Measurements from ENCODE around the gene STRIT1.

GRCh38 chr3:155304394-155304793 lies 10.9 kb upstream of the STRIT1 start:
- TF ChIP-seq, protein P1, sequence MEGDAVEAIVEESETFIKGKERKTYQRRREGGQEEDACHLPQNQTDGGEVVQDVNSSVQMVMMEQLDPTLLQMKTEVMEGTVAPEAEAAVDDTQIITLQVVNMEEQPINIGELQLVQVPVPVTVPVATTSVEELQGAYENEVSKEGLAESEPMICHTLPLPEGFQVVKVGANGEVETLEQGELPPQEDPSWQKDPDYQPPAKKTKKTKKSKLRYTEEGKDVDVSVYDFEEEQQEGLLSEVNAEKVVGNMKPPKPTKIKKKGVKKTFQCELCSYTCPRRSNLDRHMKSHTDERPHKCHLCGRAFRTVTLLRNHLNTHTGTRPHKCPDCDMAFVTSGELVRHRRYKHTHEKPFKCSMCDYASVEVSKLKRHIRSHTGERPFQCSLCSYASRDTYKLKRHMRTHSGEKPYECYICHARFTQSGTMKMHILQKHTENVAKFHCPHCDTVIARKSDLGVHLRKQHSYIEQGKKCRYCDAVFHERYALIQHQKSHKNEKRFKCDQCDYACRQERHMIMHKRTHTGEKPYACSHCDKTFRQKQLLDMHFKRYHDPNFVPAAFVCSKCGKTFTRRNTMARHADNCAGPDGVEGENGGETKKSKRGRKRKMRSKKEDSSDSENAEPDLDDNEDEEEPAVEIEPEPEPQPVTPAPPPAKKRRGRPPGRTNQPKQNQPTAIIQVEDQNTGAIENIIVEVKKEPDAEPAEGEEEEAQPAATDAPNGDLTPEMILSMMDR (IDR thresholded peaks at IDR 0.05), result no peak
- no peak for TF ChIP-seq POLR2AphosphoS5 (IDR thresholded peaks at IDR 0.05; ENCODE audit: low read depth, low read length)

Measured in Panc1 (cell line).